Ecto neural progenitor cell (in vitro differentiated cells): Measurements from ENCODE around the gene SHANK1.
"Not testable (repeated sequence)": the region's sequence is repeated elsewhere in the genome, so short reads cannot be mapped to it uniquely, and the experiment has no call there.

Source experiments
- DNase-seq: peaks from one replicate; pipeline ENCODE4 v3.0.0-alpha.2; 2018; ENCODE audit warnings: low spot score

The SHANK1 gene

DNA sequence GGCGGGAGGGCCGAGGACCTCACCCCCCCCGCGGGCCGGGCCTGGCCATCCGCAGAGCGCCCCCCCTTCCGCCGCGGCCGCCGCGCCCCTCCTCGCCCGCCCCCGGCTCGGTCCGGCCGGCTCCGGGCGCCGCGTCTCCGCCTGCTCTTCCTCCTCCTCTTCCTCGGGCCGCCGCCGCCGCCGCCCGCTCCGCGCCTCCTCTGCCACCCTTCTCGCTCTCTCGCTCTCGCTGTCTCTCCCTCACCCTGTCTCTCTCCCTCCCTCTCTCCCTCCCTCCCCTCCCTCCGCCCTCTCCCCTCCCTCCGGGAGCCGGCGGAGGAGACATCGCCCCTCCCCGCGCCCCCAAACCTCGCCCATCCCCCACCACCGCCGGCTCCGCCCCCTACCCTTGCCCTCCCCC is at the start of gene SHANK1:
SHANK1 (minus strand) TSS at position 237 of the 400 bp plus-strand sequence. CDS start 2,883 bp downstream, outside the sequence.
- DNase-seq, result peak; percentile 74

DNA sequence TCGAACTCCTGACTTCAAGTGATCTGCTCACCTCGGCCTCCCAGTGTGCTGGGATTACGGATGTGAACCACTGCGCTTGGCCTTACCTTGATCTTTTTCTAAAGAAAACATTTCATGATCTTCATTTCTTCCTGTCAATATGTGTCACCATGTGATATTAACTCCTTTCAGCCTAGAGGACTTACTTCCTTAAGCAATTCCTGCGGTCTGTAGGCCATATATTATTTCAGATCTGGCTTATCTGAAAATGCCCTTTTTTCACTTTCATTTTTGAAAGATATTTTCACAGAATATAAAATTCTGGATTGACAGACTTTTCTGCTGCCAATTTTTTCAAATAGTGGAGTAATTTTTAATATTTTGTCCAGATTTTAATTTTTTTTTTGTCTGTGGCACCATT is 48.7 kb upstream of the SHANK1 start:
- no peak for DNase-seq

DNA sequence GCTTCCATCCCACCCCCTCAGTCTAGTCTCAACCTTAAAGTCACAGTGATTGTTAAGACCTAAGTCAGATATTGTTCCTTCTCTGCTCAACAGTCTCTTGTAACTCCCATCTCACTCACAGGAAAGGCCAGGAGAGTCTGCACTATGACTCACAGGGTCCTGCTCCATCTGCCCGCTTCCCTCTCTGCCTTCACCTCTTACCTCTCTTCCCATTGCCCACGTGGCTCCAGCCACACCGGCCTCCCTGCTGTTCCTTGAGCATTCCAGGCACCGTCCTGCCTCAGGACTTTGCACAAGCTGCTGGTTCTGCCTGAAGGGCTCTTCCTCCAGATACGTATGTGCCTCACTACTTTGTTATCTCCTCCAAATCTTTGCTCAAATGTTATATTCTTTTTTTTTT is 47.7 kb upstream of the SHANK1 start:
- not testable (repeated sequence) for DNase-seq

DNA sequence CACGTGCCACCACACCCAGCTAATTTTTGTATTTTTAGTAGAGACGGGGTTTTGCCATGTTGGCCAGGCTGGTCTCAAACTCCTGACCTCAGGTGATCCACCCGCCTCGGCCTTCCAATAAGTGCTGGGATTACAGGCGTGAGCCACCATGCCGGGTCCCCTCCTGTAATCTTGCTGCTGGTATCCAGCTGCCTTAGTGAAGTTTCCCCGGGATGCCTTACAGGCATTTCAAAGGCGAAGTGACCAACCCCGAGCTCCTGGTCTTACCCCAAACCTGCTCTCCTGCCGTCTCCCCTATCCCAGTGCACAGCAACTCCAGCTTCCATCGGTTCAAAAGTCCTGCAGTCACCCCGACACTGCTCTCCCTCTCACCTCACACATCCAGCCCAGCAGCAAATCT is 47.1 kb upstream of the SHANK1 start:
- not testable (repeated sequence) for DNase-seq

DNA sequence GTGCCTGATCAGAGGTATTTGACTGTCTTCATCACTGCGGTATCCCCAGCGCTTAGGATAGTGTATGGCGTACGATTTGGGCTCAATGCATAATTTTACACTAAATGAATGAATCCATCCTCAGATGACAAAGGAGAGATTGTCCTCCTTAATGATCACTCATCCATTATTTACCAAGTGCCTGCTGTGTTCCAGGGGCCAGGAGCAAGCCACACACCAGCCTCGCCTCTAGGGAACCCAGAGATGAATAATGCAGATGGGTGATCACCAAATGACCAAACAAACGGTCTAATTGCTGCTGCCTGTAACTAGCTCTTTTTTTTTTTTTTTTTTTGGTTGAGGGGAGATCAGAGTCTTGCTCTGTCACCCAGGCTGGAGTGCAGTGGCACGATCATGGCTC is 44.8 kb upstream of the SHANK1 start:
- DNase-seq, result no peak

DNA sequence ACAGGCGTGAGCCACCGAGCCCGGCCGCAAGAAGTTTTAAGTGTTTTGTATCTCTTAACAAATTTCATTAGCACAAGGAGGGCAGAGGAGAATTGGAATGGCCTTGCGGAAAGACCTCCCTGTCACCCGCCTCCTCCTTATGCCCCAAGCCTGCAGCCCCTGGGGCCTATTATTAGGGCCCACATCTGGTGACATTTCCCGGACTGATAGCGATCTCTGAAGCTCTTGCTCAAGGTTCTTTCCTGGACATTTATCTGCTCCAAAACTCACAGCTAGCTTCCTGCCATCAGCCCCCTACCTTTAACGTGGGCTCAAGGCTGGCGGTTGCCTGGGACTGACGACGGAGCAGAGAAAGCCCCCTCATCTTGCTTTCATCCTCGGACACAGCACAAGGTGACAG is 43.9 kb upstream of the SHANK1 start:
- DNase-seq, result not testable (repeated sequence)

DNA sequence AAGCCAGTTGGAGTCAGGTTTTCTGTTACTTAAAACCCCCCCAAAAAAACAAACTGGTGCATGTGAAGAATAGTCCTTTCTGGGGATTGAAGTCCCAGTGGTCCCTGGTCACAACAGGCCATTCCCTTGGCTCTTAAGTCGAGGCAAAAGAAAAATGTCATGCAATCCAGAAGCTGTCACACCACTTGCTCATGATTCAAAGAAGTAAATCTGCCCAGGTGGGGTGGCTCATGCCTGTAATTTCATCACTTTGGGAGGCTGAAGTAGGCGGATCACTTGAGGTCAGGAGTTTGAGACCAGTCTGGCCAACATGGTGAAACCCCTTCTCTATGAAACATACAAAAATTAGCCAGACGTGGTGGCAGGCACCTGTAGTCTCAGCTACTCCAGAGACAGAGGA is 41.9 kb upstream of the SHANK1 start:
- DNase-seq, result not testable (repeated sequence)

DNA sequence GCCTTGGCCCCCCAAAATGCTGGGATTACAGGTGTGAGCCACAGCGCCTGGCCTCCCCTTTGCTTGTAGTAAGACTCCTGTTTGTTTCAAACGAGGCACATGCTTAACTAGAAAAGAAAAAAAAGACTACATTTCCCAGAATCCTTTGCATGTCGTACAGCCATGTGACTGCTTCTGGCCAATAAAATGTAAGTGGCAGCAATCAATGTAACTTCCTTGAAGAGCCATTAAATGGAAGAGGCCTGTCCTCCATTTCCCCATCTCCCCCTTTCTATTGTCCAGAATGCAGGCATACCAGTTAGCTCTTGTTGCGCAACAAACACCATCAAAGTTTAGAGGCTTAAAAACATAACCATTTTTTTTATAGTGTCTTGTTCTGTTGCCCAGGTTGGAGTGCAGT is 40.3 kb upstream of the SHANK1 start:
- DNase-seq, result no peak

DNA sequence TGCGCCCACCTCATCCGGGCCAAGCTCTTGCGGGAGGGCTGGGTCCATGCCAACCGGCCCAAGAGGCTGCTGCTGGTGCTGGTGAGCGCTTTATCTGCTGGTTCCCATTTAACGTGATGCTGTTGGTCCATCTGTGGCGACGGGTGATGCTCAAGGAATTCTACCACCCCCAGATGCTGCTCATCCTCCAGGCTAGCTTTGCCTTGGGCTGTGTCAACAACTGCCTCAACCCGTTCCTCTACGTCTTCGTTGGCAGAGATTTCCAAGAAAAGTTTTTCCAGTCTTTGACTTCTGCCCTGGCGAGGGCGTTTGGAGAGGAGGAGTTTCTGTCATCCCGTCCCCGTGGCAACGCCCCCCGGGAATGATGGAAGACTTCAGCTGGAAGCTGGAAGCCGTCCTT is 39.5 kb upstream of the SHANK1 start:
- DNase-seq, result not testable (repeated sequence)

DNA sequence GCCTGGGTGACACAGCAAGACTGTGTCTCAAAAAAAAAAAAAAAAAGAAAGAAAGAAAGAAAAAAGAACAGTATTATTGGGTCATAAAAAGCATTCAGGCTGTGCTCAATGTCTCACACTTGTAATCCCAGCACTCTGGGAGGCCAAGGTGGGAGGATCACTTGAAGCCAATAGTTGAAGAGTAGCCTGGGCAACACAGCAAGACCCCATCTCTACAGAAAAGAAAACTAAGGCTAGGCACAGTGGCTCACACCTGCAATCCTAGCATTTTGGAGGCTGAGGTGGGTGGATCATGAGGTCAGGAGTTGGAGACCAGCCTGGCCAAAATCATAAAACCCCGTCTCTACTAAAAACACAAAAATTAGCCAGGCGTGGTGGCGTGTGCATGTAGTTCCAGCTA is 38.0 kb upstream of the SHANK1 start:
- not testable (repeated sequence) for DNase-seq

DNA sequence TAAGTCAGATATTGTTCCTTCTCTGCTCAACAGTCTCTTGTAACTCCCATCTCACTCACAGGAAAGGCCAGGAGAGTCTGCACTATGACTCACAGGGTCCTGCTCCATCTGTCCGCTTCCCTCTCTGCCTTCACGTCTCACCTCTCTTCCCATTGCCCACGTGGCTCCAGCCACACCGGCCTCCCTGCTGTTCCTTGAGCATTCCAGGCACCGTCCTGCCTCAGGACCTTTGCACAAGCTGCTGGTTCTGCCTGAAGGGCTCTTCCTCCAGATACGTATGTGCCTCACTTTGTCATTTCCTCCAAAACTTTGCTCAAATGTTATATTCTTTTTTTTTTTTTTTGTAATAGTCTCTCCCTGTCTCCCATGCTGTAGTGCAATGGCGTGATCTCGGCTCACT is 36.6 kb upstream of the SHANK1 start:
- not testable (repeated sequence) for DNase-seq

DNA sequence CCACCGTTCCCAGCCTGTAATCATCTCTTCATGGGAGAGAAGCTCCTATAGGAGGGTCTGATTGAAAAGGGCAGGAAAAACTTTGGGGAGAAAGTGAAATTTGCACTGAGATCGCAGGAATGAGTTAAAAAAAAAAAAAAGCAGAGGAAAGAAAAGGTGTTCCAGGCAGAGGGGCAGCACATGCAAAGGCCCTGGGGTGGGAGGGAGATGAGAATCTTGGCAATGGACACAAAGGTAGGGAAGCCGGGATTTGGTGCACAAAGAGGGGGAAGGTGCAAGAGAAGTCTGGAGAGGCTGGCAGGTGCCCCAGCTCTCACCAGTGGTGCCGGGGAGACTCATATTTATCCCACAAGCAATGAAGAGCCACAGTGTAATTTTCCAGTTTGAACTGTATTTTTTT is 34.3 kb upstream of the SHANK1 start:
- no peak for DNase-seq

DNA sequence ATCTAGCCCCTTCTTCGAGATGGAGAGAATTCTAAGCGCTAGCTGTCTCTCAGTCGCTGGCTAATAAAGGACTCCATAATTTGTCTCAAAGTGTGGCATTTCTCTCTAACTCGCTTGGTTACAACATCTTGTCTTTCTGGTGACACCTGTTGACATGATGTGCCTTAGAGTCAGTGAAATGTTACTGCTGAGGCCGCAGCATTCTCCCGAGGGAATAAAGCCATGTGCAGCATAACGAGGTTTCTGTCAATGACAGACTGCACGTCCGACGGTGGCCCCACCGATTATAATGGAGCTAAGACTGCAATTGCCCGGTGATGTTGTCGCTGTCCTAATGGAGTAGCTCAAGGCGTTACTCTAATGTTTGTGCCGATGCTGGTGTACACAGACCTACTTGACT is 30.4 kb upstream of the SHANK1 start:
- DNase-seq, result no peak

DNA sequence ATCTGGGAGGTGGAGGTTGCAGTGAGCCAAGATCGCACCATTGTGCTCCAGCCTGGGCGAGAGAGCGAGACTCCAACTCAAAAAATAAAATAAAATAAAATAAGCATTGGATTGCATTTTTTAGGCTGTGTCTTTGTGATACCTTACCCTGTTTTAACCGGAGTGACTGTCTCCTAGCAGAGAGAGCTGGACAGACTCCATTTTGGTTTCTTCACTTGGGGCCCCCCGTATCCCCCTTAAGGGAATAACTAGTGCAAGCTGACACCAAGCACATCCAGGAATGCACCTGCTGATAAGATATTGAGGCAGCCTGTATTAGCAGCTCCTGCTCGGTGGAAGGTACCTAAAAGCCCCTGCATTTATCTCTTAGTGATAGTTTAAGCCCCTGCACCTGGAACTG is 29.9 kb upstream of the SHANK1 start:
- DNase-seq, result no peak

DNA sequence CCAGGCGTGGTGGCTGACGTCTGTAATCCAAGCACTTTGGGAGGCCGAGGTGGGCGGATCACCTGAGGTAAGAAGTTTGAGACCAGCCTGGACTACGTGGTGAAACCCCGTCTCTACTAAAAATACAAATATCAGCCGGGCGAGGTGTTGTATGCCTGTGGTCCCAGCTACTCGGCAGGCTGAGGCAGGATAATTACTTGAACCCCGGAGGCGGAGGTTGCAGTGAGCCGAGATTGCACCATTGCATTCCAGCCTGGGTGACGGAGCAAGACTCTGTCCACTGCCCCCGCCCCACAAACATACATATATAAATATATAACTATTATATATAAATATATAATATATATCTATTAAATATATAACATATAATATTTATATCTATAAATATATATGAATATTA is 27.5 kb upstream of the SHANK1 start:
- not testable (repeated sequence) for DNase-seq

DNA sequence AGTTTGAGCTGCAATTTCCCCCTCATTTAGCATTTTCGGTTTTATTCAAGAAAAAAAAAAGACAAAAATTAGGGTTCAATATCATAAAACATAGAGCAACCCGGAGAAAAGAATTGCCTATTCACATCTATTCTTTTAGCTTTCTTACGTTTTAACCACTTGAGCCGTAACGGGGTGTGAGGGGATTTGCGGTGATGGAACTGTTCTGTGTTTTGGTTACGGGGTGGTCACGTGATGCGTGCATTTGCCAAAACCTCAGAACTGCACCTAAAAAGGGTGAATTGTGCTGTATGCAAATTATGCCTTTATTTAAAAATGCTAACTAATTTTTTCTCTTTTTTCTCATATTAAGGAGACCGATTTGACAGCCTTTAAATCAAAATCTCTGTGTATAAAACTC is 25.6 kb upstream of the SHANK1 start:
- no peak for DNase-seq

DNA sequence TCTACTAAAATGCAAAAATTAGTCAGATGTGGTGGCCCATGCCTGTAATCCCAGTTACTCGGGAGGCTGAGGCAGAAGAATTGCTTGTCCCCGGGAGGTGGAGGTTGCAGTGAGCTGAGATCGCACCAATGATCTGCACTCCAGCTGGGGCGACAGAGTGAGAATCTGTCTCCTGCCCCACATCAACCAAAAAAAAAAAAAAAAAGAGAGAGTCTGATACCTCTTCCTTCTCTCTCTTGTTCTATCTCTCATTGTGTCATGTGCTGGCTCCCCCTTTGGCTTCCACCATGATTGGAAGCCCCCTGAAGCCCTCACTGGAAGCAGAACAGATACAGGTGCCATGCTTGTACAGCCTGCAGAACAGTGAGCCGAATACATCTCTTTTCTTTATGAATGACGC is 23.9 kb upstream of the SHANK1 start:
- DNase-seq, result no peak

DNA sequence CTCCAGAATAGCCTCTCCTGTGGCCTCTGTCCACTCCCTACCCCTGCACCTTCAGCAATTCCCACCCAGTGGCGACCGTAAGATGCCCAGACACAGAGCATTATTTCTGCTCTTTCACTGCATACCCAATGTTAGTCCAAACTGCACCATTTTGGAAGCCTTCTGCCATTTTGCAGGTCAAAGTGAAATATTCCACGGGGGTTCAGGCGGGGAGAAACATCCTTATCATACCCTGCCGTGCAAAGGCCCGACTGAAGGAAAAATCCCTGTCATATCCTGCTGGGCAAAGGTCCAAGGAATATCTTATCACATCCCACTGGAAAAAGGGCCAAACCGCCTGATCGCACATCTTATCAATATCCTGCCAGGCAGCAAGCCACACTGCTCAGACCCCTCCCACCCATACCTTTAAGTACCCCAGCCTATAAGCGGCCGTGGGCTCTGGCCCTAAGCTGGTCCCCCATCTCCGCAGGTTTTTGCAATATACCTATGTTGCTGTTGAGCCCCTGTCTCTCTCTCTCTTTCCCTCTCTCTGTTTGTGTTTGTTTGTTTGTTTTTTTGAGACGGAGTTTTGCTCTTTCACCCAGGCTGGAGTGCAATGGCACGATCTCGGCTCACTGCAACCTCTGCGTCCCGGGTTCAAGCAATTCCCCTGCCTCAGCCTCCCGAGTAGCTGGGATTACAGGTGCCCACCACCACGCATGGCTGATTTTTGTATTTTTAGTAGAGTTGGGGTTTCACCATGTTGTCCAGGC is 21.8 kb upstream of the SHANK1 start:
- no peak for DNase-seq

DNA sequence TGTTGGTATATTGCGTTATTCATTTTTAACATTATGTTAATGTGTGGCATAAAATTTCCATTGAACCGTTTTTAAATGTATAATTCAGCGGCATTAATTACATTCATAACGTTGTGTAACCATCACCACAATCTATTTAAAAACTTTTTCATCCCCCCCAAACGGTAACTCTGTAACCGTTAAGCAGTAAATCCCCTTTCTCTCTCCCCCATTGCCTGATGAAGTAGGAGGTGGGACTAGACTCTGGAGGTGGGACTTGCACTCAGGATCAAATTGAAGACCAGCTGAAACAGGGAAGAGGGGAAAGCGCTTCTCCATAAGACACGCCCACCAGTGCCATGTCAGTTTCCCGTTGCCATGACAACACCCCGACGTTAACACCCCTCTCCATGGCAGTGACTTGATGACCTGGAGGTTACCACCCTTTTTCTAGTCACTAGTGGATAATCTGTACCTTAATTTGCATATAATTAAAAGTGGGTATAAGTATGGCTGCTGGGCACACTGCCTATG is 20.4 kb upstream of the SHANK1 start:
- no peak for DNase-seq

DNA sequence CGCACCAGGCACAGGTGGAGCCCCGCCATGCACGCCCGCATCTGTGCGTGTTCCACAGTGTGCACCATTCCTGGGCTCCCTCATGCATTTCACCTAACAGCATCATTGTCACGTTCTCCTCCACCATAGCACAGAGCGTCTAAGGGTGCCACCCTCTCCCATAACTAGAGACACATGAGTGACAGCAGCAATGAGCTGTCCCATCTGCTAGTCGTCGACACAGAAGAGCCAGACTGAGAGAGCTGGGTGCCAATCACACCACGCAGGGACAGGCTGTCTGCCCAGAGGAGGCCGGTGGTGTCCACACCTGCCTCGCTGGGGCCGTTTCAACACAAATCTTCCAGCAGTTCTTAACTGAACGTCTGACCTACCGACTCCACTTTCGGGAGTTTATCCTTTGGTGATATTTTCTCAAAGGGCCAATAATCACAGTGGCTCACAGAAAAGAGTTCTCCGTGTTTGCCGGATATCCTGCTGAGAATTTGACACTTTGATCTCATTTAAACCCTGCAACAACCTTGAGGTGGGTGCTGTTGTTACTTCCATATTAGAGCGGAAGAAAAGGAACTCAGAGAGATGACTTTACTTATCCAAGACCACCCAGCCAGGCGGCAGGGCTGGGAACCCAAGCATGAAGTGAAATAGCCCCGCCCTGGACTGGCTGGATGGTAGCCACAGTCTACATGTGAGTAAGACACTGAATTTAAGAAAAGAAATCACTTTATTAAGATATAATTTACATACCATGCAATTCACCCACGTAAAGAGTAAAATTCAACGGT is 19.7 kb upstream of the SHANK1 start:
- DNase-seq, result no peak

DNA sequence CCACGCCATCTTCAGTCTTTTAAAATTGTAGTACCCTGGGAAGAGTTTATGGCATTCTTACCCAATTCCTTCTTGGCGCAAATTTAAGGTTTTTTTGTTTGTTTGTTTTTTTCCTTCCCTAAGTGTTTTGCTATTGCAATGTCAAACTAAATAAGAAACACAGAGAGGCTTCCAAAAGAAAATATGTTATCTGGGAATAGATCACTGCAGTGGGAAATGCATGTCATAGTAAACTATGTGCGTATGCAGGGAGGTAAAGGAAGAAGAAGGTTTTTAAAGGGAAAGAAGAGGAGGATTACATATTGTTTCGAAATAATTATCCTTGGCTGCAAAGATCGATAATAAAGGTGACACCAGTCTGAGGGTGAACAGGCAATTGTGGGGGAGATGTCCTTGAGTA is 16.7 kb upstream of the SHANK1 start:
- no peak for DNase-seq

DNA sequence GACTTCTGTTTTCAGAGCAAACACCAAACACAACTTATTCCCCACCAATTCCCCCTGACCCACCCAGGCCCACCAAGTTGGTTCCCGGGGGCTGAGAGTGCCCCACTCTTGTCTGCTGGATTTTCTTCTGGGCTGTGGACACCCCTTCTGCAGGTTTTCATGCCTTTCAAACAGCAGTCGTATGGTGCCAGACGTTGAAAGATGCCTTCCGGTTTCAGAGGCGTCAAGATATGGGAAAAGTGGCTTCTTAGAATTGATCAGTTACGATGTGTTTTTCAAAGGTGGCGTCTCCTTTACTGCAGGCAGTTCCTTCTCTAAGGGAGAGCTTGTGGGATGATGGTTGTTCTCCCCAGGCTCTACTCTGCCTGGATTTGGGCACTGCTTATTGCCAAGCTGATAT is 16.3 kb upstream of the SHANK1 start:
- no peak for DNase-seq

DNA sequence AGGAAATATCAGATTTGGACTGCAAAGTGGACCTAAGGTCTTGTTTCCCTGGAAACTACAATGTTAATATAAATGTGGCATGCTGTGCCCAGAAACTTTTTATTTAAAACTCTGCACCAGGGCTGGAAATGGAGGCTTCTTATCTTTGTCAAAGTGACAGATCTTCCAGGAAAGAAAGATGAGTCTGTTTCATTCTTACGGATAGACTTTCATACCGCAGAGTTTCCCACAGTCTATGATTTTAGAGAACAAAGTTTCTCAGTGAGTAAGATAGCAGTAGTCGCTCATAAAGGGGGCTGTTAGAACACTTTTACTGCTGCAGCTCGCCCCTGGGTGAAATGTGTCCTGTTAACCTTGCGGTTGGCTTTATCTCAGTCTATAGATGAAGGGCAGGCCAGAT is 10.3 kb upstream of the SHANK1 start:
- no peak for DNase-seq
